ENCODE results near the gene ZNF503. TPM values are rescaled to one million over a fixed set of nuclear protein-coding genes. Genes with fewer than 3 reads are reported as not detected.

ZNF503 gene
- total and polyA plus RNA-seq, 4 donors: 7.0 to 32.1 (median 18.9) TPM

DNA sequence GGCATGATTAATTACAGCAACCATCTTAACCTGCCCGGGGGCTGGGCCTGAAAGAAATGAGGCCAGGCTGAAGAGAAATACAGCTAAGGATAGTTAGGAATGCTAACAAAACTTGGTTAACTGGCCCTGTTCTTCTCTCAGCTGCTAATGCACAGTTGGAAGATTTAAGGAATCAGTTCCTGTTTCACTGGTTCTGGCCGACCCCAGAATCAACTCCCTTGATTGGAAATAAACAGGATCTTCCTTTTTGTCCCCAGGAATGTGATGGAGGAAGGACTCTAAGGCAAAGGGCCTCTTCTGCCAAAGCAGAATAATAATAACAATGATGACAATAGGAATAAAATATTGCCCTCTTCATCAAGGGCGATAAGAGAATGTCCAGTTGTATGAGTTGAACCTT is 26.4 kb upstream of the ZNF503 start:
- WGBS, 2 donors: 77 to 79% methylated on average over 3 of the region's 3 CpGs
- Histone ChIP-seq H3K27ac (ENCODE audit: low read depth in 1 of 2, low read length in 2 of 2) (no peak overlapping the region), H3K27me3 (ENCODE audit: control insufficient read depth in 1 of 2, insufficient read depth in 2 of 2, low read length in 1 of 2) (no peaks in the 10 kb centered on the region), H3K4me3 (ENCODE audit: low read length in 2 of 2) (no peak overlapping the region), H3K9me3 (ENCODE audit: control insufficient read depth, low read length) (no peaks in the 10 kb centered on the region), H3K36me3 (ENCODE audit: control insufficient read depth in 1 of 2, insufficient read depth in 2 of 2, low read length in 1 of 2) (no peaks in the 10 kb centered on the region), H3K4me1 (ENCODE audit: control insufficient read depth in 1 of 2, insufficient read depth in 2 of 2, low read length in 2 of 2) (no peaks in the 10 kb centered on the region)
- intact Hi-C loops (cut with DNase I): no loop called here
- DNase-seq: no peak
- no peak for ATAC-seq (ENCODE audit: low FRiP score)

DNA sequence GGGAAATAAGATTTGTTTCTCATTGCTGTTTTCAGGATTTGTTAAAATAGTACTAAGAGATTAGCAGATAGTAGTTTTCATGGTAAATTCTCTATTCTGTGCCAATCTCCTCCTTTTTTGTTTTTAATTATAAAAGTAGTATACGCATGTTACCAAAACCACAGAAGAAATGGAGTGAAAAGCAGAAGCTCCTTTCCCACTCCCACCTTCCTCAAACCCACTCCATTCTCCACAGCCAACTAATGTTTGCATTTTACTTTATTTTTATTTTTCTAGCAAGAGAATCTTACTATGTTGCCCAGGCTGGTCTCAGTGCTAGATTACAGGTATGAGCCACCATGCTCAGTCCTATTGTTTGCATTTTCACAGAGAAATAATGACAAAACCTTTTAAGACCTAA is 25.3 kb upstream of the ZNF503 start:
- Histone ChIP-seq H3K4me1 (ENCODE audit: control insufficient read depth in 1 of 2, insufficient read depth in 2 of 2, low read length in 2 of 2) (no peaks in the 10 kb centered on the region), H3K4me3 (ENCODE audit: low read length in 2 of 2) (no peak overlapping the region), H3K27ac (ENCODE audit: low read depth in 1 of 2, low read length in 2 of 2) (no peak overlapping the region), H3K36me3 (ENCODE audit: control insufficient read depth in 1 of 2, insufficient read depth in 2 of 2, low read length in 1 of 2) (no peaks in the 10 kb centered on the region), H3K27me3 (ENCODE audit: control insufficient read depth in 1 of 2, insufficient read depth in 2 of 2, low read length in 1 of 2) (no peaks in the 10 kb centered on the region), H3K9me3 (ENCODE audit: control insufficient read depth, low read length) (no peaks in the 10 kb centered on the region)
- intact Hi-C loops (cut with DNase I): no loop called here
- ATAC-seq (ENCODE audit: low FRiP score) (no peak), DNase-seq (no peak)
- 95 to 96% methylated on average over 1 of the region's 1 CpG for WGBS, 2 donors

DNA sequence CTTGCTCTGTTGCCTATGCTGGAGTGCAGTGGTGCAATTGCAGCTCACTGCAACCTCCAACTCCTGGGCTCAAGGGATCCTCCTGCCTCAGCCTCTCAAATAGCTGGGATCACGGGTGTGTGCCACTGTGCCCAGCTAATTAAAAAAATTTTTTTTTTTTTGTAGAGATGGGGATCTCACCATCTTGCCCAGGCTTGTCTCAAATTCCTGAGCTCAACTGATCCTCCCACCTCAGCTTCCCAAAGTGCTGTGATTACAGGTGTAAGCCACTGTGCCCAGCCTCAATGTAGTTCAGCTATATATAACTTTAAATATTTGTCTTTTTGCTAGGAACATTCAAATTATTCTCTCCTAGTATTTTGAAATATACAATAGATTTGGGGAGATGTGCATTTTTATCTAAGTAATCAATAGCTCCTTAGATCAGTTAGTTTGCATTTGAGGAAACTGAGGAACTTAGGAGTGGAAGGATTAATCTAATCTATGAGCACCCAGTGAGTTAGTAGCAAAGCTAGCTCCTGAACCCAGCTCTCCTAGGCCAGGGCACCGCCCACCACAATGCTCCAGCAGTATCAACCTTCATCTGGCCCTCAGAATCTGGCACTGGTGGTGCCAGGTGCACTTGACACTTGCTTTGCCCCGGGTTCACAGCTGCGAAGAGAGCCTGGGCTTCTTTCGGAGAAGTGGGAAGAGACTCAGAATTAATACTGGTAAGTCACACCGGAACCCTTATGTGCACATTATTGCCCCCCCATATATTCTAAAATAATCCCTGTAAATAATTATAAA is 23.9 kb upstream of the ZNF503 start:
- H3K9me3 ChIP-seq (ENCODE audit: control insufficient read depth, low read length): no peaks in the 10 kb centered on the region
- H3K4me1 ChIP-seq (ENCODE audit: control insufficient read depth in 1 of 2, insufficient read depth in 2 of 2, low read length in 2 of 2): no peaks in the 10 kb centered on the region
- whole genome bisulfite sequencing, 2 donors: 95 to 97% methylated on average over 6 of the region's 6 CpGs
- no peaks in the 10 kb centered on the region for H3K36me3 ChIP-seq (ENCODE audit: control insufficient read depth in 1 of 2, insufficient read depth in 2 of 2, low read length in 1 of 2)
- ATAC-seq (ENCODE audit: low FRiP score): no peak
- no peak overlapping the region for H3K27ac ChIP-seq (ENCODE audit: low read depth in 1 of 2, low read length in 2 of 2)
- intact Hi-C loops (cut with DNase I): no loop called here
- no peak overlapping the region for H3K4me3 ChIP-seq (ENCODE audit: low read length in 2 of 2)
- no peak for DNase-seq
- H3K27me3 ChIP-seq (ENCODE audit: control insufficient read depth in 1 of 2, insufficient read depth in 2 of 2, low read length in 1 of 2): no peaks in the 10 kb centered on the region

DNA sequence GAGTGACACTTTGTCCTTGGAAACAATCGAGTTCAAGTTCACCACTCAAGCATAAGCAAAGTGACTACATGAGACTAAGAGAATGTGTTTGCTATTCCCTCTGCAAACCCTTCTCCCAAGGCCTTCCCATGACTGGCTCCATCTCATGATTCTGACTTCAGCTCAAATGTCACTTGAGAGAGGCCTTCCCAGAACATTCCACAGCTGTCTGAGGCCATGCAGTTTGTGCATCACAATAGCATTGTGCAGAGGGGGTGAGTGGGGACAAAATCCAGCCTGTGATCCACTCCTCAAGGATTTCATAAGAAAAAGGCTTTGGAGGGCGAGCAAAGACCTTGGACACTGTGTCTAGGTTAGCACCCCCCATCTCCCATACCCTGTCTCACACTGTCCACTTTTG is 23.0 kb upstream of the ZNF503 start:
- H3K4me3 ChIP-seq (ENCODE audit: low read length in 2 of 2): no peak overlapping the region
- H3K9me3 ChIP-seq (ENCODE audit: control insufficient read depth, low read length): no peaks in the 10 kb centered on the region
- no peaks in the 10 kb centered on the region for H3K27me3 ChIP-seq (ENCODE audit: control insufficient read depth in 1 of 2, insufficient read depth in 2 of 2, low read length in 1 of 2)
- ATAC-seq (ENCODE audit: low FRiP score) (no peak), DNase-seq (no peak)
- no peak overlapping the region for H3K27ac ChIP-seq (ENCODE audit: low read depth in 1 of 2, low read length in 2 of 2)
- no peaks in the 10 kb centered on the region for H3K36me3 ChIP-seq (ENCODE audit: control insufficient read depth in 1 of 2, insufficient read depth in 2 of 2, low read length in 1 of 2)
- intact Hi-C loops (cut with DNase I): no loop called here
- H3K4me1 ChIP-seq (ENCODE audit: control insufficient read depth in 1 of 2, insufficient read depth in 2 of 2, low read length in 2 of 2): no peaks in the 10 kb centered on the region
- WGBS, 2 donors: 94% methylated on average over 2 of the region's 2 CpGs

DNA sequence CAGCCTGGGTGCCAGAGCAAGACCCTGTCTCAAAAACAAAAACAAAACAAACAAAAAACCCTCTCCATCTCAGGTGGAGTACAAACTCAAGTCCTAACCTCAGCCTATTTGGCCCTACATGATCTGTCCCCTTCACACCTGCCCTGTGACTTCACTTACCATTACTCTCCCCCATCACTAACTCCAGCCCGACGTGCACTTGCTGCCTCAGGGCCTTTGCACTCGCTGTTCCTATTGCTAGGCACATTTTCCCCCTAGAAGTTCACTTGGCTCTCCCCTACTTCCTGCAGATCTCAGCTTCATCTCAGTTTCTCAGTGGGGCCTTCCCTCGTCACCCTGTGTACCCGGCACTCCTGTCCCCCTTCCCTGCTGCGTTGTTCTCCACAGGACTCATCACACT is 21.3 kb upstream of the ZNF503 start:
- no peaks in the 10 kb centered on the region for H3K36me3 ChIP-seq (ENCODE audit: control insufficient read depth in 1 of 2, insufficient read depth in 2 of 2, low read length in 1 of 2)
- H3K4me1 ChIP-seq (ENCODE audit: control insufficient read depth in 1 of 2, insufficient read depth in 2 of 2, low read length in 2 of 2): no peaks in the 10 kb centered on the region
- WGBS, 2 donors: 95 to 96% methylated on average over 6 of the region's 6 CpGs
- ATAC-seq (ENCODE audit: low FRiP score) (no peak), DNase-seq (no peak)
- H3K27me3 ChIP-seq (ENCODE audit: control insufficient read depth in 1 of 2, insufficient read depth in 2 of 2, low read length in 1 of 2): no peaks in the 10 kb centered on the region
- H3K4me3 ChIP-seq (ENCODE audit: low read length in 2 of 2): no peak overlapping the region
- intact Hi-C loops (cut with DNase I): no loop called here
- H3K9me3 ChIP-seq (ENCODE audit: control insufficient read depth, low read length): no peaks in the 10 kb centered on the region
- H3K27ac ChIP-seq (ENCODE audit: low read depth in 1 of 2, low read length in 2 of 2): no peak overlapping the region

DNA sequence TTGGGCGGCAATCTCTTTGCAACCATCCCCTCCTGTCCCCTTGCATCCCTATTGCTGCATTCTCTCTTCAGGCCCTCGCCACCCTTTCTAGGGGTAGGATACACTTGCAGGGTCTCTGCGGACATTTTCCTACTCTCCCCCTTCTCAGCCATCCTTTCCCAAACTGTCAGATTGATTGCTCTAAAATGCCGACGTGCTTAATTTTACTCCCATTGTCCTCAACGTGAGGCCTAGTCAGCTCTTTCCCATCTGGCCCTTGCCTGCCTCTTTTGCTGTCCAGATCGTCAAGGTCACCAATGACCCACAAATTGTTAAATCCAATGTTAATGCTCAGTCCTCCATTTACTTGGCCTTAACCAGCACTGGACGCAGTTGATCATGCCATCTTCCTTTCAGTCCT is 17.1 kb upstream of the ZNF503 start:
- Histone ChIP-seq H3K27ac (ENCODE audit: low read depth in 1 of 2, low read length in 2 of 2) (no peak overlapping the region), H3K36me3 (ENCODE audit: control insufficient read depth in 1 of 2, insufficient read depth in 2 of 2, low read length in 1 of 2) (no peaks in the 10 kb centered on the region), H3K9me3 (ENCODE audit: control insufficient read depth, low read length) (no peaks in the 10 kb centered on the region), H3K4me1 (ENCODE audit: control insufficient read depth in 1 of 2, insufficient read depth in 2 of 2, low read length in 2 of 2) (no peaks in the 10 kb centered on the region), H3K4me3 (ENCODE audit: low read length in 2 of 2) (no peak overlapping the region), H3K27me3 (ENCODE audit: control insufficient read depth in 1 of 2, insufficient read depth in 2 of 2, low read length in 1 of 2) (no peaks in the 10 kb centered on the region)
- intact Hi-C loops (cut with DNase I): no loop called here
- DNase-seq (no peak), ATAC-seq (ENCODE audit: low FRiP score) (no peak)
- WGBS, 2 donors: 94 to 97% methylated on average over 8 of the region's 8 CpGs

DNA sequence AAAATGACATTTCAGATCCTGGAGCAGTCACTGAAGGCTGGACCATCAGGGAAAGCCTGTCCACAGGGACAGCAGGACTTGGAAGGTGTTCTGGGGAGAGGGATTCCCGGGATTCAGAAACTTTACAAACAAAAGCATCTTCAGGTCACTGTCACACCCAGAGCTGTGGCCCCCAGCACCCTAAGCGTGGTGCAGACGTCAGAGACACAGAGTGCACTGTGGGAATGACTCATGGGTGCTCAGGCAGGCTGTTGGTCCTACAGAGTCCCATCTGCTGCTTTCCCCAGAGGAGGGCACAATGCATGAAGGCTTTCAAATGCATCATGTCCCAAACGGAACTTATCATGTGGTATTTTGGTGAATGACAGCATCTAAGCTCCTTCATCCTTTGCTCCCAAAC is 16.7 kb upstream of the ZNF503 start:
- DNase-seq: no peak
- Histone ChIP-seq H3K36me3 (ENCODE audit: control insufficient read depth in 1 of 2, insufficient read depth in 2 of 2, low read length in 1 of 2) (no peaks in the 10 kb centered on the region), H3K27ac (ENCODE audit: low read depth in 1 of 2, low read length in 2 of 2) (no peak overlapping the region), H3K4me1 (ENCODE audit: control insufficient read depth in 1 of 2, insufficient read depth in 2 of 2, low read length in 2 of 2) (no peaks in the 10 kb centered on the region), H3K27me3 (ENCODE audit: control insufficient read depth in 1 of 2, insufficient read depth in 2 of 2, low read length in 1 of 2) (no peaks in the 10 kb centered on the region), H3K4me3 (ENCODE audit: low read length in 2 of 2) (no peak overlapping the region), H3K9me3 (ENCODE audit: control insufficient read depth, low read length) (no peaks in the 10 kb centered on the region)
- ATAC-seq (ENCODE audit: low FRiP score): no peak
- WGBS, 2 donors: 68 to 76% methylated on average over 4 of the region's 4 CpGs
- intact Hi-C loops (cut with DNase I): no loop called here

DNA sequence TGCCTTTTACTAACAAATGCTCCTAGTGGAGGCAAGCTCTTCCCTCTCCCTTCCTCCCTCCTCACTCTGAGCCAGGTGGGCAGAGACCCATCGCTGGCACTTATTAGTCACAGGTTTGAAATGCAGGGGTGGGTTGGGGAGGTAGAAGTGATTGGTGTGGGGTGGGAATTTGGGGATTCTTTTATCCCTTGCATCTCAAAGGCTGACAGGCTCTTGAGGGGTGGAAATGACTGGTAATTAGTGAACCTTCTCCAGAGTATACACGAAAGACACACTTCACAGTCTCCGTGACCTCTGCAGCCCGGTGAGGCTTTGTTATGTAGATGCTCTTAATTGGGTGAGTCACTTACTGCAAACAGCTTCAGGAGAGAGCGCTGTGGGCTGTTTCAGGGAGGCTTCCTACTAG is 16.0 kb upstream of the ZNF503 start:
- 69 to 71% methylated on average over 5 of the region's 5 CpGs for WGBS, 2 donors
- ATAC-seq (ENCODE audit: low FRiP score) (no peak), DNase-seq (no peak)
- Histone ChIP-seq H3K36me3 (ENCODE audit: control insufficient read depth in 1 of 2, insufficient read depth in 2 of 2, low read length in 1 of 2) (no peaks in the 10 kb centered on the region), H3K4me1 (ENCODE audit: control insufficient read depth in 1 of 2, insufficient read depth in 2 of 2, low read length in 2 of 2) (no peaks in the 10 kb centered on the region), H3K27ac (ENCODE audit: low read depth in 1 of 2, low read length in 2 of 2) (no peak overlapping the region), H3K9me3 (ENCODE audit: control insufficient read depth, low read length) (no peaks in the 10 kb centered on the region), H3K27me3 (ENCODE audit: control insufficient read depth in 1 of 2, insufficient read depth in 2 of 2, low read length in 1 of 2) (no peaks in the 10 kb centered on the region), H3K4me3 (ENCODE audit: low read length in 2 of 2) (no peak overlapping the region)
- intact Hi-C loops (cut with DNase I): no loop called here

DNA sequence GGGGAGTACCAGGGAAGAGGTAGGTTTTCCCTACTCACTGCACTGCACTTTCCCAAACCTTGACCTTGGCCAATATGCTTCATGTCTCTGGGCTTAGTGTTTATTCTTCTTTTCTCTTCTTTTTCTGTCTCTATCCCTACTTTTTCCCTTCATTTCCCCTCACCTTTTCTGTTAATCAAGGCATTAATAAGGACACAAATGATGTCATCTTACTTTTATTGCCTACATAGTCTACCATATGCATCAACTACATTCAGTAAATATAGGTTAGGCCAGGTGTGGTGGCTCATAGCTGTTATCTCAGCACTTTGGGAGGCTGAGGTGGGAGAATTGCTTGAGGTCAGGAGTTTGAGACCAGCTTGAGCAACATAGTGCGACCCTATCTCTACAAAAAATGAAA is 13.0 kb upstream of the ZNF503 start:
- Histone ChIP-seq H3K4me1 (ENCODE audit: control insufficient read depth in 1 of 2, insufficient read depth in 2 of 2, low read length in 2 of 2) (no peaks in the 10 kb centered on the region), H3K4me3 (ENCODE audit: low read length in 2 of 2) (no peak overlapping the region), H3K9me3 (ENCODE audit: control insufficient read depth, low read length) (no peaks in the 10 kb centered on the region), H3K27ac (ENCODE audit: low read depth in 1 of 2, low read length in 2 of 2) (no peak overlapping the region), H3K36me3 (ENCODE audit: control insufficient read depth in 1 of 2, insufficient read depth in 2 of 2, low read length in 1 of 2) (no peaks in the 10 kb centered on the region), H3K27me3 (ENCODE audit: control insufficient read depth in 1 of 2, insufficient read depth in 2 of 2, low read length in 1 of 2) (no peaks in the 10 kb centered on the region)
- WGBS, 2 donors: 78 to 92% methylated on average over 1 of the region's 1 CpG
- ATAC-seq (ENCODE audit: low FRiP score) (no peak), DNase-seq (no peak)
- intact Hi-C loops (cut with DNase I): no loop called here
